ENCODE measurements around the gene PLEKHA6. TPM values are rescaled to one million over a fixed set of nuclear protein-coding genes. Genes with fewer than 3 reads are reported as not detected.

Gene PLEKHA6
- total and polyA plus RNA-seq, 8 donors: 9.5 to 23.8 (median 15.0) TPM

DNA sequence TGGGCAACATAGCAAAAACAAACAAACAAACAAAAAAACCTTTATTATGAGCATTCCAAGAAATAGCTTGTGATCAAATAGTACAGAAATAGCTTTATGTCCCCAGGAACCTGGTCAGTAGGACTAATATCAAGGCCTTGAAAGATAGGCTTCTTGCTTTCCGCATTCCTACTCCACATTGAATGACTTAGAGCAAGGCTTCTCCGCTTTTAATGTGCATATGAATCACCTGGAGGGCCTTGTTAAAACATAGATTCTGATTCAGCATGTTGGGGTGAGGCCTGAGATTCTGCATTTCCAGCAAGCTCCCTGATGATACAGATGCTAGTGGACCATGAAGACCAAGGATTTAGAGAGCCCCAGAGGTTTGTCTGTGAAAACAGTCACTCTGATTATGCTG lies 17.4 kb downstream of the PLEKHA6 start:
- TF ChIP-seq, protein P1, sequence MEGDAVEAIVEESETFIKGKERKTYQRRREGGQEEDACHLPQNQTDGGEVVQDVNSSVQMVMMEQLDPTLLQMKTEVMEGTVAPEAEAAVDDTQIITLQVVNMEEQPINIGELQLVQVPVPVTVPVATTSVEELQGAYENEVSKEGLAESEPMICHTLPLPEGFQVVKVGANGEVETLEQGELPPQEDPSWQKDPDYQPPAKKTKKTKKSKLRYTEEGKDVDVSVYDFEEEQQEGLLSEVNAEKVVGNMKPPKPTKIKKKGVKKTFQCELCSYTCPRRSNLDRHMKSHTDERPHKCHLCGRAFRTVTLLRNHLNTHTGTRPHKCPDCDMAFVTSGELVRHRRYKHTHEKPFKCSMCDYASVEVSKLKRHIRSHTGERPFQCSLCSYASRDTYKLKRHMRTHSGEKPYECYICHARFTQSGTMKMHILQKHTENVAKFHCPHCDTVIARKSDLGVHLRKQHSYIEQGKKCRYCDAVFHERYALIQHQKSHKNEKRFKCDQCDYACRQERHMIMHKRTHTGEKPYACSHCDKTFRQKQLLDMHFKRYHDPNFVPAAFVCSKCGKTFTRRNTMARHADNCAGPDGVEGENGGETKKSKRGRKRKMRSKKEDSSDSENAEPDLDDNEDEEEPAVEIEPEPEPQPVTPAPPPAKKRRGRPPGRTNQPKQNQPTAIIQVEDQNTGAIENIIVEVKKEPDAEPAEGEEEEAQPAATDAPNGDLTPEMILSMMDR (IDR thresholded peaks at IDR 0.05): no peak
- no peak for ATAC-seq
- Histone ChIP-seq H3K27ac (no peak overlapping the region), H3K36me3 (no peaks in the 10 kb centered on the region), H3K4me3 (no peak overlapping the region), H3K4me1 (no peaks in the 10 kb centered on the region), H3K27me3 (no peaks in the 10 kb centered on the region), H3K9me3 (no peaks in the 10 kb centered on the region)
- DNase-seq: no peak
- intact Hi-C loops (cut with DNase I): no loop called here
- WGBS, 2 donors: 97 to 100% methylated on average over 2 of the region's 2 CpGs
- no peak for FAIRE-seq

DNA sequence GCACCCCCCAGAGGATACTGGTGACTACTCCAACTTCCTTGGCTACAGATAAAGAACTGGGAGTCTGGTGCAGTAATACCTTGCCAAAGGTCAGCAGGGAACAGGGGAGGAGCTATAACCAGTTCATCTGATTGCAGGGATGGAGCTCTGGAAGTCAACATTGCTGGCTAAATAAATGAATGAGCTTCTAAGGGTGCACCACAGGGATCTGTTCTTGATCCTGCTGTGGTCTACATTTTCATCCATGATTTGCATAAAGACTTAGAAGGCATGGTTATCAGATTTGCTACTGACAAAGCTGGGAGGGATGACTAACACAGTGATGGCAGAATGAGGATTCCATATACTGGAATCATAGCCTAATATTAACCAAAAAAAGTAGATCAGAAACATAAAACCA lies 18.3 kb downstream of the PLEKHA6 start:
- H3K36me3 ChIP-seq: no peaks in the 10 kb centered on the region
- no peak overlapping the region for H3K4me3 ChIP-seq
- no peak overlapping the region for H3K27ac ChIP-seq
- TF ChIP-seq, protein P1 (IDR thresholded peaks at IDR 0.05): no peak
- no peaks in the 10 kb centered on the region for H3K9me3 ChIP-seq
- intact Hi-C loops (cut with DNase I): no loop called here
- H3K27me3 ChIP-seq: no peaks in the 10 kb centered on the region
- DNase-seq (no peak), ATAC-seq (peak in 1 of 4 donors; percentile 53), FAIRE-seq (no peak)
- H3K4me1 ChIP-seq: no peaks in the 10 kb centered on the region

DNA sequence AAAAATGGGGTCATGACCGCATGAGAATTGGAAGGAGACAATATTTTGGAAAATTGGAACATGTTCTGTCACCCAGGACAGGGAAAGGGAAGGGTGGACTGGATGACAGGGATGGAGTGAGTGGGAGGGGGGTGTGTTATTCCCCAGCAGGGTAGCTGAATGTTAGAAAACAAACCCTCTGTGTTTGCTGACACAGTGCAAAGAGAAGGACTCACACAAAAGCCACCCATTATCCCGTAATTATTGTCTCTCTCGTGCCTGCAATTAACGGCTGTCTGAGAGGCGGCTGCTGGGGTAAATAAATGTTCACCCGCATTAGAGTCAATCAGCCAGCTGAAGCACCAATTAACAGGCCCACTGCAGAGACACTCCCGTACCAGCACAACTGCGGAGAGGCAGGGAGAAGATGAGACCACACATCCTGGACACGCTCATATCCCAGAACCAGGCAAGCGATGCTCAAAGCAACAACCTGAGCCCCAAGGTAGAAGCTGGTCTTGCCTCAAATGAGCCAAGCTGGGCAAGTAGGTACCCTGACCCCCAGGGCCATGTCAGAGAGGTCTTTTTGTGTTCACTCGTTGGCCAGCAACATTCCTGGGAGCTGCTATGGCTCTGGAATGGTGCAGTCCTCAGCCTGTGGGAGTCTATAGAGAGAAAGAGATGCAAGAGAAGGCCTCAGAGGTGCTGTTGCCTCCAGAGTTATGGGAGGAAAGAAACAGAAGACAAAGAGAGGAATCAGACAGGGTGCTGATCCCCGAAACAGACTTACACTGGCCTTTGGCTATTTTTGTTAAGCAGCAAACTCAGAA lies 19.4 kb downstream of the PLEKHA6 start:
- FAIRE-seq (no peak), ATAC-seq (peak in 3 of 4 donors; percentile 24 to 83 (median 78)), DNase-seq (no peak)
- H3K4me3 ChIP-seq: no peak overlapping the region
- no peaks in the 10 kb centered on the region for H3K27me3 ChIP-seq
- H3K27ac ChIP-seq: no peak overlapping the region
- no peaks in the 10 kb centered on the region for H3K9me3 ChIP-seq
- H3K4me1 ChIP-seq: no peaks in the 10 kb centered on the region
- 89% methylated on average over 12 of the region's 12 CpGs for WGBS, 2 donors
- TF ChIP-seq, protein P1 (IDR thresholded peaks at IDR 0.05): no peak
- intact Hi-C loops (cut with DNase I): no loop called here
- H3K36me3 ChIP-seq: no peaks in the 10 kb centered on the region

DNA sequence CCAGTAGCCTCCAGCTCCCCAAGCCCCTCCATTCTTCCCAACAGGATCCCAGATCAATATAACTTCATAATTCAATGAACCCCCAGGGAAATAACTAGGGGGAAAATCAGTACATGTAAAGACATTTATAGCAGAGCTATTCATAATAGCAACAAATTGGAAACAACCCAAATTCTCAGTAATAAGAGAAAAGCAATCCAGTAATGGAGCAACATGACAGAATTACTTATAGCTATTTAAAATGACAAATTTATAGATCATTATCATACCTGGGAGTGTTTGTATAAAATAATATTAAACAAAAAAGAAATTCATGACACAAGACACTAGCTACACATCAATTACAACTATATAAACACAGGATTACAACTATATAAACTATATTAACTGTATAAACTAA lies 20.2 kb downstream of the PLEKHA6 start:
- ATAC-seq (no peak), FAIRE-seq (no peak), DNase-seq (no peak)
- TF ChIP-seq, protein P1 (IDR thresholded peaks at IDR 0.05): no peak
- no peaks in the 10 kb centered on the region for H3K27me3 ChIP-seq
- intact Hi-C loops (cut with DNase I): no loop called here
- H3K4me1 ChIP-seq: no peaks in the 10 kb centered on the region
- no peak overlapping the region for H3K27ac ChIP-seq
- H3K36me3 ChIP-seq: no peaks in the 10 kb centered on the region
- H3K4me3 ChIP-seq: no peak overlapping the region
- no peaks in the 10 kb centered on the region for H3K9me3 ChIP-seq

DNA sequence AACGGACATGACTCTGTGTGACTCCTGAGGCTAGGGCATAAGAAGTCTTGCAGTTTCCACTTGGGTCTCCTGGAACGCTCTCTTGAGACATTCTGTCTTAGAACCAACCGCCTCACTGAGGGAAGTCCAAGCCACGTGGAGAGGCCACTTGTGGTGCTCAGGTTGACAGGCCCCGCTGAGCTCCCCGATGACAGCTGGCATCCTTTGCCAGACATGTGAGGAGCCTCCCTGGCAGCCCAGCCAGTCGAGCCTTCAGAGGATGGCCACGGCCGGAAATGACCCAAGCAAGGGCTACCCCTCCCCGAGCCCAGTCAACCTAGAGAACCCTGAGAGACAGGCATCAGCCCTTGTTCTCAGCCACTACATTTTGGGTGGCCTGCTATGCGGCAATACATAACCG lies 20.7 kb downstream of the PLEKHA6 start:
- Histone ChIP-seq H3K4me3 (no peak overlapping the region), H3K9me3 (no peaks in the 10 kb centered on the region), H3K27me3 (no peaks in the 10 kb centered on the region), H3K36me3 (no peaks in the 10 kb centered on the region), H3K4me1 (no peaks in the 10 kb centered on the region), H3K27ac (no peak overlapping the region)
- TF ChIP-seq, protein P1 (IDR thresholded peaks at IDR 0.05): no peak
- no peak for FAIRE-seq
- WGBS, 2 donors: 94 to 96% methylated on average over 12 of the region's 12 CpGs
- no peak for ATAC-seq
- DNase-seq: no peak
- intact Hi-C loops (cut with DNase I): no loop called here
